Type B pancreatic cell (in vitro differentiated cells): Measurements from ENCODE around the gene DNAH17. TPM values are rescaled to one million over a fixed set of nuclear protein-coding genes. Genes with fewer than 3 reads are reported as not detected.

ENCODE experiments used
- DNase-seq: peaks from one replicate; pipeline ENCODE4 v3.0.0; 2021; ENCODE audit warnings: mixed read lengths; ENCODE audit not compliant: unreplicated experiment; ENCODE audit errors: extremely low spot score
- H3K27ac Mint-ChIP-seq: 2 replicates; pipeline ENCODE4 v1.8.0; 2021; ENCODE audit warnings: mild to moderate bottlenecking, mixed read lengths
- H3K27me3 Mint-ChIP-seq: 2 replicates; pipeline ENCODE4 v1.8.0; 2021; ENCODE audit warnings: mixed read lengths
- H3K36me3 Mint-ChIP-seq: 2 replicates; pipeline ENCODE4 v1.8.0; 2021; ENCODE audit warnings: mixed read lengths
- H3K4me1 Mint-ChIP-seq: one replicate; pipeline ENCODE4 v1.8.0; 2021; ENCODE audit warnings: mixed read lengths; ENCODE audit not compliant: unreplicated experiment
- H3K4me3 Mint-ChIP-seq: 2 replicates; pipeline ENCODE4 v1.8.0; 2021; ENCODE audit warnings: mild to moderate bottlenecking, mixed read lengths
- H3K9me3 Mint-ChIP-seq: 2 replicates; pipeline ENCODE4 v1.8.0; 2021; ENCODE audit warnings: mixed read lengths
- CTCF ChIP-seq: fragments of 200-600 bp; sonication (generic); conservative IDR thresholded peaks from 2 replicates; pipeline ENCODE4 v1.5.0; 2021; ENCODE audit warnings: antibody characterized with exemption, mild to moderate bottlenecking
- total RNA-seq: library from RNA; stranded (reverse); gene quantifications from 2 replicates; pipeline ENCODE4 v1.2.1, GENCODE V29; 2021; ENCODE audit warnings: low replicate concordance

The DNAH17 gene
- total RNA-seq, 1 donor from 2014 or later, result 0.07 TPM

- no peak overlapping the region for H3K4me3 Mint-ChIP-seq
- no peak for DNase-seq
- H3K4me1 Mint-ChIP-seq, result peaks cover 18% of the 10 kb centered on the region
- TF ChIP-seq CTCF, result no peak
- no peaks in the 10 kb centered on the region for H3K9me3 Mint-ChIP-seq
- no peak overlapping the region for H3K27ac Mint-ChIP-seq
- H3K27me3 Mint-ChIP-seq, result no peaks in the 10 kb centered on the region
- peaks cover 13% of the 10 kb centered on the region for H3K36me3 Mint-ChIP-seq
Measured at GRCh38 chr17:78425429-78425828, 151.8 kb downstream of the DNAH17 start.

- H3K9me3 Mint-ChIP-seq, result no peaks in the 10 kb centered on the region
- H3K27me3 Mint-ChIP-seq, result no peaks in the 10 kb centered on the region
- TF ChIP-seq CTCF, result no peak
- H3K36me3 Mint-ChIP-seq, result peaks cover 11% of the 10 kb centered on the region
- H3K4me1 Mint-ChIP-seq, result peaks cover 18% of the 10 kb centered on the region
- H3K27ac Mint-ChIP-seq, result no peak overlapping the region
- DNase-seq, result no peak
- H3K4me3 Mint-ChIP-seq, result no peak overlapping the region
Measured at GRCh38 chr17:78423961-78424675, 153.1 kb downstream of the DNAH17 start.

- peaks cover 11% of the 10 kb centered on the region for H3K36me3 Mint-ChIP-seq
- no peak for TF ChIP-seq CTCF
- no peak overlapping the region for H3K4me3 Mint-ChIP-seq
- DNase-seq, result no peak
- H3K4me1 Mint-ChIP-seq, result peaks cover 18% of the 10 kb centered on the region
- no peaks in the 10 kb centered on the region for H3K9me3 Mint-ChIP-seq
- H3K27me3 Mint-ChIP-seq, result no peaks in the 10 kb centered on the region
- H3K27ac Mint-ChIP-seq, result no peak overlapping the region
Measured at GRCh38 chr17:78422872-78423588, 154.2 kb downstream of the DNAH17 start.

- H3K4me3 Mint-ChIP-seq, result no peak overlapping the region
- no peak for DNase-seq
- H3K9me3 Mint-ChIP-seq, result no peaks in the 10 kb centered on the region
- no peaks in the 10 kb centered on the region for H3K27me3 Mint-ChIP-seq
- peak; percentile 43 for TF ChIP-seq CTCF
- peaks cover 11% of the 10 kb centered on the region for H3K36me3 Mint-ChIP-seq
- H3K27ac Mint-ChIP-seq, result peak overlapping the region; percentile 71
- H3K4me1 Mint-ChIP-seq, result peaks cover 18% of the 10 kb centered on the region
Measured at GRCh38 chr17:78422267-78422605, 155.0 kb downstream of the DNAH17 start.

- H3K4me3 Mint-ChIP-seq, result no peak overlapping the region
- TF ChIP-seq CTCF, result peak; percentile 99
- no peaks in the 10 kb centered on the region for H3K27me3 Mint-ChIP-seq
- H3K9me3 Mint-ChIP-seq, result no peaks in the 10 kb centered on the region
- peaks cover 23% of the 10 kb centered on the region for H3K4me1 Mint-ChIP-seq
- H3K36me3 Mint-ChIP-seq, result peaks cover 16% of the 10 kb centered on the region
- peak overlapping the region; percentile 71 for H3K27ac Mint-ChIP-seq
- peak; percentile 86 for DNase-seq
Measured at GRCh38 chr17:78421534-78422266, 155.5 kb downstream of the DNAH17 start.
